Panc1 (cell line): Measurements from ENCODE around the gene TRPM1.

Experiments used
- POLR2AphosphoS5 ChIP-seq: IDR thresholded peaks from 2 replicates; pipeline ENCODE4 v1.6.1; 2012; ENCODE audit warnings: mild to moderate bottlenecking, low read depth, low read length, moderate library complexity
- SIN3A ChIP-seq: IDR thresholded peaks from 2 replicates; pipeline ENCODE4 v1.6.1; 2012; ENCODE audit warnings: low read depth, mild to moderate bottlenecking, low read length, moderate library complexity, borderline replicate concordance; ENCODE audit not compliant: insufficient read depth
- TF ChIP-seq, protein P1 (sequence below): fragments of 450-650 bp; IDR thresholded peaks from 2 replicates; pipeline ENCODE4 v1.5.1; 2017; ENCODE audit warnings: mild to moderate bottlenecking

DNA sequence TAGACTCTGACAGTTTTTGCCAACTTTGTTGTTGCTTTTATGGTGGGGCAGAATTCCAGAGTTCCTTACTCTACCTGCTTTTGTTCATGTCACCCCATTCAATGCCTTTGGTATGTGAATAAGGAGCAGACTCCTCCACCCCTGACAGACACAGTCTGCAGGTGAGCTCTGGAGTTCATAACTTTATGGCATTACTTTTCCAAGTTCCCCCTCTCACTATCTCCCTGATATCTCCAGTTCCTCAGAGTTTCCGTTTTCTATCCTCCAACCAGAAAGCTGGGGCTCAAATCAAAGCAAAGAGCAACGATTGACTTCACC lies 87.0 kb downstream of the TRPM1 start:
- TF ChIP-seq, protein P1, sequence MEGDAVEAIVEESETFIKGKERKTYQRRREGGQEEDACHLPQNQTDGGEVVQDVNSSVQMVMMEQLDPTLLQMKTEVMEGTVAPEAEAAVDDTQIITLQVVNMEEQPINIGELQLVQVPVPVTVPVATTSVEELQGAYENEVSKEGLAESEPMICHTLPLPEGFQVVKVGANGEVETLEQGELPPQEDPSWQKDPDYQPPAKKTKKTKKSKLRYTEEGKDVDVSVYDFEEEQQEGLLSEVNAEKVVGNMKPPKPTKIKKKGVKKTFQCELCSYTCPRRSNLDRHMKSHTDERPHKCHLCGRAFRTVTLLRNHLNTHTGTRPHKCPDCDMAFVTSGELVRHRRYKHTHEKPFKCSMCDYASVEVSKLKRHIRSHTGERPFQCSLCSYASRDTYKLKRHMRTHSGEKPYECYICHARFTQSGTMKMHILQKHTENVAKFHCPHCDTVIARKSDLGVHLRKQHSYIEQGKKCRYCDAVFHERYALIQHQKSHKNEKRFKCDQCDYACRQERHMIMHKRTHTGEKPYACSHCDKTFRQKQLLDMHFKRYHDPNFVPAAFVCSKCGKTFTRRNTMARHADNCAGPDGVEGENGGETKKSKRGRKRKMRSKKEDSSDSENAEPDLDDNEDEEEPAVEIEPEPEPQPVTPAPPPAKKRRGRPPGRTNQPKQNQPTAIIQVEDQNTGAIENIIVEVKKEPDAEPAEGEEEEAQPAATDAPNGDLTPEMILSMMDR: no peak
- TF ChIP-seq SIN3A (no peak), POLR2AphosphoS5 (no peak)
